Fibroblast of mammary gland (primary cell): ENCODE measurements around the gene TMEM9.

Experiments used
- DNase-seq: peaks from one replicate; pipeline ENCODE4 v3.0.0-alpha.2; 2010; ENCODE audit warnings: low read depth
- H3K4me3 ChIP-seq: 2 replicates; pipeline ENCODE4 v1.5.1; 2011; ENCODE audit warnings: low read depth, mild to moderate bottlenecking, low read length, moderate library complexity; ENCODE audit not compliant: control insufficient read depth
- CTCF ChIP-seq: conservative IDR thresholded peaks from 2 replicates; pipeline ENCODE4 v1.5.1; 2011; ENCODE audit warnings: low read depth, low read length, inconsistent platforms; ENCODE audit not compliant: control insufficient read depth, insufficient read depth

TMEM9 gene

GRCh38 chr1:201176940-201177339, 22.7 kb upstream of the TMEM9 start:
- no peak overlapping the region for H3K4me3 ChIP-seq
- no peak for TF ChIP-seq CTCF
- peak; percentile 55 for DNase-seq

- no peak for DNase-seq
- TF ChIP-seq CTCF: no peak
- H3K4me3 ChIP-seq: no peak overlapping the region
Observed at GRCh38 chr1:201175820-201176500, 21.7 kb upstream of the TMEM9 start.

- no peak for TF ChIP-seq CTCF
- H3K4me3 ChIP-seq: no peak overlapping the region
- DNase-seq: no peak
Observed at GRCh38 chr1:201173736-201174135, 19.5 kb upstream of the TMEM9 start.

- DNase-seq: peak; percentile 70
- H3K4me3 ChIP-seq: no peak overlapping the region
- no peak for TF ChIP-seq CTCF
Observed at GRCh38 chr1:201172999-201173610, 18.8 kb upstream of the TMEM9 start.

GRCh38 chr1:201172326-201172725, 18.1 kb upstream of the TMEM9 start:
- no peak for DNase-seq
- no peak for TF ChIP-seq CTCF
- H3K4me3 ChIP-seq: no peak overlapping the region

GRCh38 chr1:201171063-201172036, 17.1 kb upstream of the TMEM9 start:
- peak; percentile 18 for TF ChIP-seq CTCF
- H3K4me3 ChIP-seq: peak overlapping the region; percentile 58
- peak; percentile 58 for DNase-seq
